HG03432 (cell line): ENCODE results near the gene AFF3.
"Not testable (repeated sequence)": the region's sequence is repeated elsewhere in the genome, so short reads cannot be mapped to it uniquely, and the experiment has no call there.

Source experiments
- ATAC-seq: cut with Tn5 transposase; IDR thresholded peaks from one replicate; pipeline ENCODE4 v1.9.1; 2021; ENCODE audit warnings: mild to moderate bottlenecking, moderate library complexity; ENCODE audit not compliant: unreplicated experiment

Gene AFF3

GRCh38 chr2:99537910-99538485 lies 604.4 kb downstream of the AFF3 start:
- no peak for ATAC-seq

GRCh38 chr2:99524056-99524455 lies 618.3 kb downstream of the AFF3 start:
- no peak for ATAC-seq

GRCh38 chr2:99522157-99522556 lies 620.2 kb downstream of the AFF3 start:
- ATAC-seq: no peak

GRCh38 chr2:99520813-99521212 lies 621.6 kb downstream of the AFF3 start:
- no peak for ATAC-seq

- ATAC-seq: no peak
These were observed 622.2 kb downstream of the AFF3 start for GRCh38 chr2:99520195-99520594.

- ATAC-seq: no peak
These were observed 628.0 kb downstream of the AFF3 start for GRCh38 chr2:99514357-99514756.

- no peak for ATAC-seq
These were observed 630.2 kb downstream of the AFF3 start for GRCh38 chr2:99512181-99512591.

- ATAC-seq: no peak
These were observed 633.0 kb downstream of the AFF3 start for GRCh38 chr2:99509387-99509786.

GRCh38 chr2:99507937-99508818 lies 634.2 kb downstream of the AFF3 start:
- ATAC-seq: no peak

GRCh38 chr2:99504844-99505584 lies 637.4 kb downstream of the AFF3 start:
- no peak for ATAC-seq

- ATAC-seq: not testable (repeated sequence)
These were observed 638.6 kb downstream of the AFF3 start for GRCh38 chr2:99503662-99504416.

- no peak for ATAC-seq
These were observed 646.4 kb downstream of the AFF3 start for GRCh38 chr2:99496021-99496420.
